PC-3 (cell line): ENCODE results near the gene CSTPP1. TPM values are rescaled to one million over a fixed set of nuclear protein-coding genes. Genes with fewer than 3 reads are reported as not detected.

Source experiments
- ATAC-seq: fragments of 200-7000 bp; cut with Tn5 transposase; 2 replicates; pipeline ENCODE4 v1.9.1; 2020; ENCODE audit warnings: mild to moderate bottlenecking, moderate library complexity
- BruUV-seq: library from RNA; stranded (reverse); fragments of 400-500 nt; replicated peaks from 2 replicates; lab custom pipeline; 2021; lab: Mats Ljungman, UMichigan
- CTCF ChIA-PET: fragments of 300-600 bp; sonication (Branson Sonifier 250); formaldehyde crosslinking; loops from one replicate; lab custom pipeline; 2022; ENCODE audit warnings: antibody characterized with exemption; lab: Charles Lee
- POLR2A ChIA-PET: fragments of 300-600 bp; sonication (Branson Sonifier 250); formaldehyde crosslinking; loops from one replicate; lab custom pipeline; 2022; ENCODE audit warnings: antibody characterized with exemption; ENCODE audit not compliant: unreplicated experiment; lab: Charles Lee
- DNase-seq: peaks from one replicate; pipeline ENCODE4 v3.0.0-alpha.2; 2015
- H2AFZ ChIP-seq: fragments of 300-600 bp; sonication (generic); 2 replicates; pipeline ENCODE4 v1.6.0; 2016; ENCODE audit warnings: antibody characterized with exemption, low read length
- H3F3A ChIP-seq: fragments of 300-600 bp; sonication (generic); one replicate; pipeline ENCODE4 v1.6.0; 2017; ENCODE audit warnings: antibody characterized with exemption, low read length, control low read depth, mild to moderate bottlenecking; ENCODE audit not compliant: unreplicated experiment
- H3K27ac ChIP-seq: fragments of 300-600 bp; sonication (generic); 2 replicates; pipeline ENCODE4 v1.5.1; 2016; ENCODE audit warnings: mild to moderate bottlenecking, low read length
- H3K27me3 ChIP-seq: fragments of 300-600 bp; sonication (generic); 2 replicates; pipeline ENCODE4 v1.6.1; 2016; ENCODE audit warnings: low read length, mixed read lengths
- H3K36me3 ChIP-seq: fragments of 300-600 bp; sonication (generic); 2 replicates; pipeline ENCODE4 v1.6.1; 2016; ENCODE audit warnings: low read depth, mixed run types, low read length, mixed read lengths
- H3K4me1 ChIP-seq: fragments of 300-600 bp; sonication (generic); 2 replicates; pipeline ENCODE4 v1.5.1; 2016; ENCODE audit warnings: low read length; ENCODE audit not compliant: insufficient read depth
- H3K4me2 ChIP-seq: fragments of 300-600 bp; sonication (generic); 2 replicates; pipeline ENCODE4 v1.6.0; 2016; ENCODE audit warnings: low read length
- H3K4me3 ChIP-seq: fragments of 300-600 bp; sonication (generic); 2 replicates; pipeline ENCODE4 v1.5.1; 2016; ENCODE audit warnings: mild to moderate bottlenecking, low read length, mixed read lengths
- H3K79me2 ChIP-seq: fragments of 300-600 bp; sonication (generic); 2 replicates; pipeline ENCODE4 v1.6.1; 2017; ENCODE audit warnings: low read length, mixed read lengths
- H3K9ac ChIP-seq: fragments of 300-600 bp; sonication (generic); 2 replicates; pipeline ENCODE4 v1.6.0; 2016; ENCODE audit warnings: mild to moderate bottlenecking, low read length
- H3K9me2 ChIP-seq: fragments of 300-600 bp; sonication (generic); replicated peaks from 2 replicates; pipeline ENCODE4 v1.6.1; 2016; ENCODE audit warnings: mixed run types, low read length, mixed read lengths
- H3K9me3 ChIP-seq: fragments of 300-600 bp; sonication (generic); 2 replicates; pipeline ENCODE4 v1.6.1; 2016; ENCODE audit warnings: low read length, mixed read lengths
- H4K20me1 ChIP-seq: fragments of 300-600 bp; sonication (generic); 2 replicates; pipeline ENCODE4 v1.6.1; 2016; ENCODE audit warnings: low read length, mixed read lengths
- EZH2 ChIP-seq: fragments of 300-600 bp; sonication (generic); IDR thresholded peaks from one replicate; pipeline ENCODE4 v1.6.1; 2017; ENCODE audit warnings: antibody characterized with exemption, mild to moderate bottlenecking, low read length; ENCODE audit not compliant: unreplicated experiment
- EZH2phosphoT487 ChIP-seq: fragments of 300-600 bp; sonication (generic); IDR thresholded peaks from 2 replicates; pipeline ENCODE4 v1.6.1; 2018; ENCODE audit warnings: mild to moderate bottlenecking, antibody characterized with exemption, low read length, borderline replicate concordance
- intact Hi-C: fragments of 100-400 bp; cut with micrococcal nuclease; formaldehyde crosslinking; loops from 2 replicates; pipeline ENCODE4 v1.9.0; 2023
- total RNA-seq: library from RNA; depleted of rRNA; stranded (reverse); fragments of >200 nt; gene quantifications from 2 replicates; pipeline ENCODE4 v1.2.3, GENCODE V29; 2014
- TF ChIP-seq, protein P1 (sequence below): fragments of 300-600 bp; sonication (generic); conservative IDR thresholded peaks from 2 replicates; pipeline ENCODE4 v1.5.1; 2017; ENCODE audit warnings: antibody characterized with exemption, low read depth, mild to moderate bottlenecking, low read length

CSTPP1 gene
- total RNA-seq, 1 experiment from 2014 or later, result 21.7 TPM

DNA sequence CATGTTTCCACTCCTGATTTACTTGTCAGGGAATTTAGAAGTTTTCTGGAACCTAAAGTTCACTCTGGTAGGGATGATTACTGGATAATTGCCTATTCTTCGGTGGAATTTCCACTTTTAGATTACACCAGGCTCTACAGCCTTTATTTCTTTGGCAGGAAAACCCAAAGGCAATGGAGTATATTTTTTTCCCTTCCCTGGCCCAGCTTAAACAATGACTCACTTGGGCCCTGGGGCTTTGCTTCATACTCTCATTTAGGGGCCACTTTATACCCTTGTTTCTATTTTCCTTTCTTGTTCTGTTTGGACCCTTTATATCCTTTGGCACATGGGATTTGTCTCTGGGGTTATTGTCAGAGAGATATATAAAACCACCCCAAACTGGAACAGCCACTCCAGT lies 114.7 kb downstream of the CSTPP1 start:
- no TSS peak for BruUV-seq
- H3K4me2 ChIP-seq, result no peak overlapping the region
- H3K27ac ChIP-seq, result no peak overlapping the region
- intact Hi-C loops, result no loop called here
- TF ChIP-seq EZH2phosphoT487 (no peak), EZH2 (no peak)
- TF ChIP-seq, protein P1, sequence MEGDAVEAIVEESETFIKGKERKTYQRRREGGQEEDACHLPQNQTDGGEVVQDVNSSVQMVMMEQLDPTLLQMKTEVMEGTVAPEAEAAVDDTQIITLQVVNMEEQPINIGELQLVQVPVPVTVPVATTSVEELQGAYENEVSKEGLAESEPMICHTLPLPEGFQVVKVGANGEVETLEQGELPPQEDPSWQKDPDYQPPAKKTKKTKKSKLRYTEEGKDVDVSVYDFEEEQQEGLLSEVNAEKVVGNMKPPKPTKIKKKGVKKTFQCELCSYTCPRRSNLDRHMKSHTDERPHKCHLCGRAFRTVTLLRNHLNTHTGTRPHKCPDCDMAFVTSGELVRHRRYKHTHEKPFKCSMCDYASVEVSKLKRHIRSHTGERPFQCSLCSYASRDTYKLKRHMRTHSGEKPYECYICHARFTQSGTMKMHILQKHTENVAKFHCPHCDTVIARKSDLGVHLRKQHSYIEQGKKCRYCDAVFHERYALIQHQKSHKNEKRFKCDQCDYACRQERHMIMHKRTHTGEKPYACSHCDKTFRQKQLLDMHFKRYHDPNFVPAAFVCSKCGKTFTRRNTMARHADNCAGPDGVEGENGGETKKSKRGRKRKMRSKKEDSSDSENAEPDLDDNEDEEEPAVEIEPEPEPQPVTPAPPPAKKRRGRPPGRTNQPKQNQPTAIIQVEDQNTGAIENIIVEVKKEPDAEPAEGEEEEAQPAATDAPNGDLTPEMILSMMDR, result no peak
- H2AFZ ChIP-seq, result no peak overlapping the region
- H3F3A ChIP-seq, result no peaks in the 10 kb centered on the region
- no peaks in the 10 kb centered on the region for H3K9me3 ChIP-seq
- no peak overlapping the region for H3K9ac ChIP-seq
- H3K27me3 ChIP-seq, result no peaks in the 10 kb centered on the region
- DNase-seq (no peak), ATAC-seq (no peak)
- no peaks in the 10 kb centered on the region for H3K4me1 ChIP-seq
- ChIA-PET CTCF (no interaction called here), POLR2A (no interaction called here)
- H3K36me3 ChIP-seq, result no peaks in the 10 kb centered on the region
- no peak overlapping the region for H3K4me3 ChIP-seq
- no peaks in the 10 kb centered on the region for H3K79me2 ChIP-seq
- no peaks in the 10 kb centered on the region for H4K20me1 ChIP-seq
- H3K9me2 ChIP-seq, result no peaks in the 10 kb centered on the region

DNA sequence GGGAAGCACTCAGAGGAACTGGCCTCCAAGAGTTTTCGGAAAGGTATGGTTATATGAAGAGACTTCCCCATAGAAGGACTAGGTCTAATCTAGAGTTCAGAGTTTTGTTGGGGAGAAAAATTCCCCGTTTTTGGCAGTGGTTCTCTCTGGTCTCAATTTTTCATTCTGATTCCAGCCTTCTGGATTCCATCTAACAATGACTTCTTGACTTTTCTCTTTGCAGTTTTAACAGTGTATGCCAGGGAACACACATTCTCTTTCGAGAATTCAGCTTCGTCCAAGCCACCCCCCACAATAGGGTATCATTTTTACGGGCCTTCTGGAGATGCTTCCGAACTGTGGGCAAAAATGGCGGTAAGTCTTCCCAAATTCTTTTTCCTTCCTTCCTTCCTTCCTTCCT lies 115.6 kb downstream of the CSTPP1 start:
- intact Hi-C loops, result no loop called here
- no peak overlapping the region for H2AFZ ChIP-seq
- H3K27me3 ChIP-seq, result no peaks in the 10 kb centered on the region
- DNase-seq (no peak), ATAC-seq (no peak)
- CTCF ChIA-PET, result no interaction called here
- no peak overlapping the region for H3K9ac ChIP-seq
- POLR2A ChIA-PET, result no interaction called here
- H3K4me3 ChIP-seq, result no peak overlapping the region
- no peak overlapping the region for H3K27ac ChIP-seq
- H3K9me2 ChIP-seq, result no peaks in the 10 kb centered on the region
- H3K79me2 ChIP-seq, result no peaks in the 10 kb centered on the region
- no peaks in the 10 kb centered on the region for H4K20me1 ChIP-seq
- no peaks in the 10 kb centered on the region for H3K36me3 ChIP-seq
- BruUV-seq, result no TSS peak
- no peaks in the 10 kb centered on the region for H3F3A ChIP-seq
- H3K9me3 ChIP-seq, result no peaks in the 10 kb centered on the region
- TF ChIP-seq, protein P1, result no peak
- TF ChIP-seq EZH2, result no peak
- H3K4me1 ChIP-seq, result no peaks in the 10 kb centered on the region
- H3K4me2 ChIP-seq, result no peak overlapping the region

DNA sequence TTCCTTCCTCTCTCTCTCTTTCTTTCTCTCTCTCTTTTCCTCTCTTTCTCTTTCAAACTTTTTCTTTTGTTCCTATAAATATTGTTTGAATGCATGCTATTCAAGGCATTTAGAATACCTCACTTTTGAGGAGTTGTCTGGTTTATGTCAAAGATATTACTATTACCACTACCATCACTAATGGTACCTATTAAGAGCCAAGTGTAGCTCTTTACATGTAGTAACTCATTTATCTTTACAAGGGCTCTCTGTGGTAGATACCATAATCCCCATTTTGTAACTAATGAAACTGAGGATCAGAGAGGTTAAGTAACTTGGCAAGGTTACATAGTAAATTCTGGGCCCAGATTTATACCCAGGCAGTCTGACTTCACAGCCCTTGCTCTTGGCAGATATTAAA lies 116.0 kb downstream of the CSTPP1 start:
- no peaks in the 10 kb centered on the region for H4K20me1 ChIP-seq
- no peaks in the 10 kb centered on the region for H3K36me3 ChIP-seq
- H3K4me2 ChIP-seq, result no peak overlapping the region
- no peak overlapping the region for H3K27ac ChIP-seq
- no peaks in the 10 kb centered on the region for H3K4me1 ChIP-seq
- H3F3A ChIP-seq, result no peaks in the 10 kb centered on the region
- H3K9me2 ChIP-seq, result no peaks in the 10 kb centered on the region
- no peak overlapping the region for H2AFZ ChIP-seq
- no peak for DNase-seq
- no peaks in the 10 kb centered on the region for H3K27me3 ChIP-seq
- no peaks in the 10 kb centered on the region for H3K79me2 ChIP-seq
- POLR2A ChIA-PET, result no interaction called here
- no peak overlapping the region for H3K9ac ChIP-seq
- no peaks in the 10 kb centered on the region for H3K9me3 ChIP-seq
- intact Hi-C loops, result no loop called here
- TF ChIP-seq EZH2phosphoT487, result no peak
- no peak for TF ChIP-seq EZH2
- TF ChIP-seq, protein P1, result no peak
- no TSS peak for BruUV-seq
- no peak for ATAC-seq
- H3K4me3 ChIP-seq, result no peak overlapping the region
- CTCF ChIA-PET, result no interaction called here
